Body of pancreas (tissue), 4 donors: ENCODE measurements around the gene CBFA2T3.

ENCODE experiments used
- POLR2A ChIP-seq, 3 donors: fragments of 450-650 bp; IDR thresholded peaks; one replicate each; pipeline ENCODE4 v1.6.1; 2016; ENCODE audit warnings: antibody characterized with exemption in 3 of 3, mild to moderate bottlenecking in 2 of 3
- TF ChIP-seq, protein P1 (sequence below), 7 experiments: fragments of 450-650 bp in 4 of 7; fragments of 200-600 bp in 3 of 7; sonication (generic) in 3 of 7; IDR thresholded peaks; one replicate each; pipeline ENCODE4 v1.5.1; 2016 to 2019; ENCODE audit warnings: antibody characterized with exemption in 7 of 7

DNA sequence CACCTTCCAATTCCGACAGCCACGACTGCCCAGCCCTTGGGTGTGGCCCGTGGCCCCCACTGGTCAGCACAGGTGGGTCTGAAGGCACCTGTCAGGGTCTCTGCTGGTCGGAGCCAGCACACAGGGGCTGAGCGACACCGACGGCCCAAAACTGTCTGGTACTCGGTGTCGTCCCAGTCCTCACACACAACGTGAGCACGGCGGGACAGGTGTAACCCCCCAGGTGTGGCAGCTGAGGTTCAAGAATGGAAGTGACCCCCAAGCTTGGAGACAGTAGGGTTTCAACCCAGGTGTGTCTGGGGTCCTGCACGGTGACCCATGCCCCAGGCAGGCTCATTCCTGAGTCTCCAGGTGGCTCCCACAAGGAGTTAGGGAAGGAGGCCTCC is 121.3 kb downstream of the CBFA2T3 start:
- TF ChIP-seq, protein P1, sequence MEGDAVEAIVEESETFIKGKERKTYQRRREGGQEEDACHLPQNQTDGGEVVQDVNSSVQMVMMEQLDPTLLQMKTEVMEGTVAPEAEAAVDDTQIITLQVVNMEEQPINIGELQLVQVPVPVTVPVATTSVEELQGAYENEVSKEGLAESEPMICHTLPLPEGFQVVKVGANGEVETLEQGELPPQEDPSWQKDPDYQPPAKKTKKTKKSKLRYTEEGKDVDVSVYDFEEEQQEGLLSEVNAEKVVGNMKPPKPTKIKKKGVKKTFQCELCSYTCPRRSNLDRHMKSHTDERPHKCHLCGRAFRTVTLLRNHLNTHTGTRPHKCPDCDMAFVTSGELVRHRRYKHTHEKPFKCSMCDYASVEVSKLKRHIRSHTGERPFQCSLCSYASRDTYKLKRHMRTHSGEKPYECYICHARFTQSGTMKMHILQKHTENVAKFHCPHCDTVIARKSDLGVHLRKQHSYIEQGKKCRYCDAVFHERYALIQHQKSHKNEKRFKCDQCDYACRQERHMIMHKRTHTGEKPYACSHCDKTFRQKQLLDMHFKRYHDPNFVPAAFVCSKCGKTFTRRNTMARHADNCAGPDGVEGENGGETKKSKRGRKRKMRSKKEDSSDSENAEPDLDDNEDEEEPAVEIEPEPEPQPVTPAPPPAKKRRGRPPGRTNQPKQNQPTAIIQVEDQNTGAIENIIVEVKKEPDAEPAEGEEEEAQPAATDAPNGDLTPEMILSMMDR (IDR thresholded peaks at IDR 0.05) = no peak
- TF ChIP-seq POLR2A (IDR thresholded peaks at IDR 0.05) = no peak
